VCaP (cell line): ENCODE results near the gene CD163.
A peak's percentile ranks its signal among the peaks of the same experiment; 100 is the strongest.
"Not testable (repeated sequence)": the region's sequence is repeated elsewhere in the genome, so short reads cannot be mapped to it uniquely, and the experiment has no call there.

Experiments
- H3K27ac ChIP-seq: fragments of 450-650 bp; 2 replicates; pipeline ENCODE4 v1.5.1; 2017
- TF ChIP-seq, protein P1 (sequence below): fragments of 450-650 bp; conservative IDR thresholded peaks from 2 replicates; pipeline ENCODE4 v1.5.1; 2017; ENCODE audit warnings: mild to moderate bottlenecking, moderate library complexity

Gene CD163

DNA sequence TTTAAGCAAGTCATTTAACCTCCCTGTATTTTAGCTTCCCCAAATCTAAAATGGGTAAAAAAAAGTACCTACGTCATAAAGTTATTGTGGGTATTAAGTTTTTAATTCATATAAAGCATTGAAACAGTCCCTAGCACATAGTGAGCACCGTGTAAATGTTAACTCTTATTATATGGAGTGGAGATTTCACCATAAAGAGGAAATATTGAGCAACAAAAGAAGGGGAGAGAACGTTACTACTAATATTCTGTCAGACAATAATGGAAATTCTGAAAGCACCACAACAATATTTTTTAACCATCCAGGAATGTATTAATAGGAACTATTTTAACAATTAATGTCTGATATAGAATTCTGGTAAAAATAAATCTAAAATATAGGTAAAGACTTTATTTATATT lies 51.8 kb downstream of the CD163 start:
- no peak overlapping the region for H3K27ac ChIP-seq
- TF ChIP-seq, protein P1, sequence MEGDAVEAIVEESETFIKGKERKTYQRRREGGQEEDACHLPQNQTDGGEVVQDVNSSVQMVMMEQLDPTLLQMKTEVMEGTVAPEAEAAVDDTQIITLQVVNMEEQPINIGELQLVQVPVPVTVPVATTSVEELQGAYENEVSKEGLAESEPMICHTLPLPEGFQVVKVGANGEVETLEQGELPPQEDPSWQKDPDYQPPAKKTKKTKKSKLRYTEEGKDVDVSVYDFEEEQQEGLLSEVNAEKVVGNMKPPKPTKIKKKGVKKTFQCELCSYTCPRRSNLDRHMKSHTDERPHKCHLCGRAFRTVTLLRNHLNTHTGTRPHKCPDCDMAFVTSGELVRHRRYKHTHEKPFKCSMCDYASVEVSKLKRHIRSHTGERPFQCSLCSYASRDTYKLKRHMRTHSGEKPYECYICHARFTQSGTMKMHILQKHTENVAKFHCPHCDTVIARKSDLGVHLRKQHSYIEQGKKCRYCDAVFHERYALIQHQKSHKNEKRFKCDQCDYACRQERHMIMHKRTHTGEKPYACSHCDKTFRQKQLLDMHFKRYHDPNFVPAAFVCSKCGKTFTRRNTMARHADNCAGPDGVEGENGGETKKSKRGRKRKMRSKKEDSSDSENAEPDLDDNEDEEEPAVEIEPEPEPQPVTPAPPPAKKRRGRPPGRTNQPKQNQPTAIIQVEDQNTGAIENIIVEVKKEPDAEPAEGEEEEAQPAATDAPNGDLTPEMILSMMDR, result no peak

DNA sequence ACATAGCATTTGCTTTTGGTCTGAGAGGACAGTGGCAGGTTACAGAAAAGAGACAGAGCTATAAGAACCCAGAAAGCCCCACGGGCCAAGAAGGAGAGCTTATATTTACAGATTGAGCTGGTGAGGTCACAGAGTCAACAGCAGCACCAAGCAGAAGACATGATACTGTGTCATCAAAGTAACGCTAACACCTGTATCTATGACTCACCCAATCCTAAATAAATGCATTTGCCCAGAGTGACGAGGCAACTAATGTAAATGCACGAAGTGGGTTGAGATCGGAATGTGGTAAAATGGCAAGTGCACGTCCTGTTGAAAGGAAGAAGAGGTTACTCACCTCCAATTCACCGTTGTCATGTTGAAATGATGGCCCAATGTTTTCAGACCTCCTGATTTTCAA lies 52.9 kb downstream of the CD163 start:
- TF ChIP-seq, protein P1, result no peak
- H3K27ac ChIP-seq, result no peak overlapping the region

DNA sequence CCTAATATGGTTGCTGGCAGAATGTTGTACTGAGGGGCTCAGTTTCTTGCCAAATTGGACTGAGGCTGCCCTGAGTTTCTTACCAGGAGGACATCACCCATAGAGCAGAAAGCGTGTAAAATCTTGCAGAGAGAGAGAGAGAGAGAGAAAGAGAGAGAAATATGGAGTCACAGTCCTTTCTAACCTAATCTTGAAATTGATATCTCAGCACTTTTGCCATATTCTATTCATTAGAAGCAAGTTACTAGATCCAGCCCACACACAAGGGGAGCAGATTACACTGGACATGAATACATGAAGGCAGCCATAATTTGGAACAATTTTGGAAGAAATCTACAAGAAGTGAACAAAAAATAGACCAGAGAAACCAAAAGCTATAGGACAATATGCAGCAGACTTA lies 55.5 kb downstream of the CD163 start:
- H3K27ac ChIP-seq, result no peak overlapping the region
- TF ChIP-seq, protein P1, result no peak

DNA sequence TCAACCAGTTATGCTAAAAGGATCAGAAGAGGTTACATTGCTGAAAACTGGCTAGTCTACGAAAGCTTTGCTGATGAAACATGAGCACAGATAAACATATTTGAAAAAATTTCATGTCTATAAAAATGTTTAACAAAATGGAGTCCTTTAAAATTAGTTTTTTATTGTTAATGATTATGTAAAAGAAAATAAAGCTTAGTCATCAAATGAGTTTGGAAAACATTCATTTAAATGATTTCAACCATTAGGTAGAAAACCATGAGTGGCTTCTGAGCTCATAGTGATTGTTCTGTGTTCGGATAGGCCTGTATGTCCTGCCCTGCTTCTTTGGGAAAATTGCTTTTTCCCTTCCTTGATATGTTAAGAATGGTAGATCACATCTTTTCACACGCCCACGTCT lies 59.0 kb downstream of the CD163 start:
- TF ChIP-seq, protein P1, result no peak
- H3K27ac ChIP-seq, result no peak overlapping the region

DNA sequence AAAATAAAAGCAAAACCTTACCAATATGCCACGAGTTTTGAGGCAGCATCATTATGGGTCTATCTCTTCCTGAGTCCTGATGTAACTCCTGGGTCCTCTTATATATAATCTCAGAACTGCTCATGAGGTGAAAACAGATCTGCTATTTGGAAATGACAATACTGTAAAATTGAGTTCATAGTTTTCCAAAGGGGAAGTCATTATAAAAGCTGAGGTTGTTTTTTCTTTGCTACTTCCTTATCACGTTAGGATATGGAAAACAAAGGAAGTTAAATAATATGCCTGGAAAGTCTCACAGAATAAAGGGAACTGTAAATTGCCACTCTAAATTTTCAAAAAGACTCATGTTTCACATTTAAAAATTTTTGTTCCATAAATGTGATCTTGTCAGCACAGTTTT lies 59.5 kb downstream of the CD163 start, which contains the start of gene CD163L1:
CD163L1 (minus strand) TSS at position 78 of the 400 bp plus-strand sequence; CDS start at position 52, 26 bp downstream.
- TF ChIP-seq, protein P1, result no peak

DNA sequence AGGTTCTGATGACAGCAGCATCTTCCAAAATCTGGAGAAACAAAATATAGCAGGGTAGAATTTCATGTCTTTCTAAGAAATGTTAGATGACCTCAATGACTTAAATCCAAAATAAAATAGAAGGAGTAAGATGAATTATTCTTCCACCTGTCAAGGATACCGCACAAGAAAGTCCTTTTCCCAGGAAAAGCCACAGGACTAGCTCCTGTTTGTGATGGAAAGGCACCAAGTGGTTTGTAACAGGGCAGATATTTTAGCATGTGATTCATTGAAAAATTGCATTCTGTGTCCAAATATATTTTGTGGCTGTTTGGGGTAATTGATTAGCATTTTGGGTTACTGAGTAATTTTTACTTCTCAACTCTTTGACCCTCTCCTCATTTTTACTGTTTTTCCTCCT lies 62.4 kb downstream of the CD163 start:
- TF ChIP-seq, protein P1, result no peak
- H3K27ac ChIP-seq, result no peak overlapping the region

More for the DNA sequence above, 59.5 kb downstream of the CD163 start, which contains the start of gene CD163L1:
- no peak within 1 kb of the TSS for H3K27ac ChIP-seq

DNA sequence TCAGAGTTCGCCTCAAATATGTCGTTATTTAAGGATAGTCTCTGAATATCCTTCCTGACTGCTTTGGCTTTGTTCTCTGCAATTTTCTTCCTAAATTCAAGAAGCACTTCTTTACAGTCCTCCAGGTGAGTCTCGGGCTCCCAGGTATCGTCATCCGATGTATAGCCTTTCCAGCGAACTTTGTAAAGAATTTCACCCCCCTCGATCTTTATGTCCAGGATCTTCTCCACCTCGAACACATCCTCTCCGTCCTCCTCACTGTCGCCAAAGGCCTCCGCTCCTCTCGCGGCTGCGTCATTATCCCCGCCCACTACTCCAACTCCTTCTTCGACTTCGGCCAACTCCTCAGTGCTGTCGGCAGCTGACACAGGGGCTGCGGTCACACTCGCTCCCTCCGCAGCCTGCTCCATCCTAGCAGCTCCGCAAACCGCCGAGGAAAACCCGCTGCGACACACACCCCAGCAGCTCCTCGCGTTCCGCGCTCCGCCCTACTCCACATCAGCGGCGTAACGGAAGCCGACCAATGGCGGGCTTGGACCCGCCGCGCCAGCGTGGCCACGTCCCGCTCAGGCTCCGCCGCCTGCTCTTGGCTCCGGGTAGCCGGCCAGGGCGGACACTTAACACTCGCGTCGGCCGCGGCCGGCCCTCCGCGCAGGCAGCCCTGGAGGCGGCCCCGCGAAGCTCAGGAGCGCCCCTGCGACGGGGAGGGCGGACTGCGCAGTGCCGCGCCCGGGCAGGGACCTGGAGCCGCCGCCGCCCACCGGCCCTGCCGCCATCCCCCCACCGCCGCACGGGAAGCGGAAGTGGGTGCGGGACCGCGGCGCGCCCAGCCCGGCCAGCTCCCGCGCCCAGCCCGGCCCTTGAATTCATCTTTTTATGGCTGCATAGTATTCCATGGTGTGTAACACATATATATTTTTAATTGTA lies 63.7 kb downstream of the CD163 start:
- H3K27ac ChIP-seq, result no peak overlapping the region
- TF ChIP-seq, protein P1, result peak; percentile 37

DNA sequence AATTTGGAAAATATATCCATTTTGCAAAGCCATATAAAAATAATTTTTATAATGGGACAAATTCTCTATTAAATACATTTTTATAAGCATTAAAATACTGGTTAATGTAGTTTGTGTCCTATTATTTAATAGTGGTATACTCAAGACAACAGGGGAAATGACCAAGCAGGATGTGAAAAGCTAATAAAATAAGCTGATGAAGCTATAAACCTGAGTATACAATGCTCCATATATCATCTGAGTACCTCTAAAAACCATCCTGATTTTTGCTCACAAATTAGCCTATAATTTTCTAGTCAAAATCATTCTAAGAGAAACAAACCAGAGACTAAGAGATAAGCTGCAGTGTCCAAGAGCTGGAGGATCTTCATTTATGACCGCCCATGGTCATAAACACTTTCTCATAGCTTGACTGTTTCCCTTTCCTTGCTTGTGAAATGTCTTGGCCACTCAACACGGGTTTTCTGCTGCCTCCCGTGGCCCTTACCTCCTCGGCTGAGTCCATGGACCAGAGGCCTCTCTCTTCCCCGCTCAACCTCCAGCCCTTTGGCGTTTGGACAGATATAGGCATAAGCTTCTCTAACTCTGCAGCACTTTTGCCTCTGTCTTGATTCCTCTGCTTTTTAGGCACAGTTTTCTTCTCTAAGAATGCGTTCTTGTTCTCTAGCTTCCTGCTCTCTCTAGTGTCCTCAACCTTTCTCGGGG lies 65.1 kb downstream of the CD163 start:
- H3K27ac ChIP-seq, result not testable (repeated sequence)

DNA sequence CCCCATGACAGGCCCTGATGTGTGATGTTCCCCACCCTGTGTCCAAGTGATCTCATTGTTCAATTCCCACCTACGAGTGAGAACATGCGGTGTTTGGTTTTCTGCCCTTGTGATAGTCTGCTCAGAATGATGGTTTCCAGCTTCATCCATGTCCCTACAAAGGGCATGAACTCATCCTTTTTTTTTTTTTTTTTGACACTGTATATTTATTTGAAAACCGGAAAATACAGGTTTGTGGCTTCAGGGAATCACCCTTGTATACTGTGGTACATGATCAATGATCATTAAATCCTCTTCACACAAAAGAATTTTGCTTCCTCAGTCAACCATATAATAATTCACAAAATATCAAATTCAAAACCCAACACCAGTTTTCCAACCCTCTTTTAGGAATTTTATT lies 66.1 kb downstream of the CD163 start:
- H3K27ac ChIP-seq, result not testable (repeated sequence)
